GM23248 (cell line): Measurements from ENCODE around the gene FAM20B.

Source experiments
- EZH2 ChIP-seq: fragments of 200-600 bp; sonication (generic); IDR thresholded peaks from 2 replicates; pipeline ENCODE4 v1.6.1; 2018; ENCODE audit warnings: antibody characterized with exemption, mild to moderate bottlenecking; ENCODE audit not compliant: insufficient read depth, poor library complexity, severe bottlenecking
- EZH2phosphoT487 ChIP-seq: fragments of 200-600 bp; sonication (generic); IDR thresholded peaks from 2 replicates; pipeline ENCODE4 v1.6.1; 2018; ENCODE audit warnings: antibody characterized with exemption, moderate library complexity, mild to moderate bottlenecking, low read depth; ENCODE audit not compliant: insufficient read depth

- TF ChIP-seq EZH2phosphoT487, result no peak
- TF ChIP-seq EZH2, result no peak
Observed at GRCh38 chr1:179066471-179066870, 40.8 kb downstream of the FAM20B start.
